GM20000 (cell line): ENCODE measurements around the gene JADE2.
"Not testable (repeated sequence)": the region's sequence is repeated elsewhere in the genome, so short reads cannot be mapped to it uniquely, and the experiment has no call there.

Experiments used
- DNase-seq: peaks from one replicate; pipeline ENCODE4 v3.0.0; 2012; ENCODE audit warnings: low spot score
- TF ChIP-seq, protein P1 (sequence below): IDR thresholded peaks from 2 replicates; pipeline ENCODE4 v1.5.1; 2012; ENCODE audit warnings: mild to moderate bottlenecking, control low read depth; ENCODE audit errors: extremely low read depth, missing control alignments

Gene JADE2

GRCh38 chr5:134555223-134555889 lies 29.9 kb downstream of the JADE2 start:
- no peak for DNase-seq
- TF ChIP-seq, protein P1, sequence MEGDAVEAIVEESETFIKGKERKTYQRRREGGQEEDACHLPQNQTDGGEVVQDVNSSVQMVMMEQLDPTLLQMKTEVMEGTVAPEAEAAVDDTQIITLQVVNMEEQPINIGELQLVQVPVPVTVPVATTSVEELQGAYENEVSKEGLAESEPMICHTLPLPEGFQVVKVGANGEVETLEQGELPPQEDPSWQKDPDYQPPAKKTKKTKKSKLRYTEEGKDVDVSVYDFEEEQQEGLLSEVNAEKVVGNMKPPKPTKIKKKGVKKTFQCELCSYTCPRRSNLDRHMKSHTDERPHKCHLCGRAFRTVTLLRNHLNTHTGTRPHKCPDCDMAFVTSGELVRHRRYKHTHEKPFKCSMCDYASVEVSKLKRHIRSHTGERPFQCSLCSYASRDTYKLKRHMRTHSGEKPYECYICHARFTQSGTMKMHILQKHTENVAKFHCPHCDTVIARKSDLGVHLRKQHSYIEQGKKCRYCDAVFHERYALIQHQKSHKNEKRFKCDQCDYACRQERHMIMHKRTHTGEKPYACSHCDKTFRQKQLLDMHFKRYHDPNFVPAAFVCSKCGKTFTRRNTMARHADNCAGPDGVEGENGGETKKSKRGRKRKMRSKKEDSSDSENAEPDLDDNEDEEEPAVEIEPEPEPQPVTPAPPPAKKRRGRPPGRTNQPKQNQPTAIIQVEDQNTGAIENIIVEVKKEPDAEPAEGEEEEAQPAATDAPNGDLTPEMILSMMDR = no peak

- DNase-seq = peak; percentile 57
- TF ChIP-seq, protein P1 = no peak
These were observed 30.4 kb downstream of the JADE2 start for GRCh38 chr5:134555890-134556311.

DNA sequence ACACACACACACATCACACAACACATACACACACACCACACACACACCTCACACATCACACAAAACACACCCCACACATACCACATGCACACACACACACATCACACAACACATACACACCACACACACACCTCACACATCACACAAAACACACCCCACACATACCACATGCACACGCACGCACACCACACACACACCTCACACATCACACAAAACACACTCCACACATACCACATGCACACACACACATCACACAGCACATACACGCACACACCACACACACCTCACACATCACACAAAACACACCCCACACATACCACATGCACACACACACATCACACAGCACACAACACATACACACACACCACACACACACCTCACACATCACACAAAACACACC lies 31.1 kb downstream of the JADE2 start:
- DNase-seq = not testable (repeated sequence)

GRCh38 chr5:134556994-134557393 lies 31.5 kb downstream of the JADE2 start:
- no peak for DNase-seq
- TF ChIP-seq, protein P1 = no peak

DNA sequence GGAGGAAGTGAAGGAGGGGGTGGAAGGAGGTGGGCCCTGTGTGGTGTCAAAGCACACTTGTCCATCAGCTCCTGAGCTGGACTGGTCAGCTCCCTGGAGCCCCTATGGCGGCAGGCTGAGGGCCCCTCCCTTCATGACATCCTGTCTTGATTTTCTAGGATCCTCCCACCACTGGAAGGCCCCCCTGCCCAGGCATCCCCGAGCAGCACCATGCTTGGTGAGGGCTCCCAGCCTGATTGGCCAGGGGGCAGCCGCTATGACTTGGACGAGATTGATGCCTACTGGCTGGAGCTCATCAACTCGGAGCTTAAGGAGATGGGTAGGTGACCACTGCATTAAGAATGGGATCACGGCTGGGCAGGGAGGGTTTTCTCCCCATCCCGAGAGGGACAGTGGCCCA lies 34.2 kb downstream of the JADE2 start:
- no peak for DNase-seq
- TF ChIP-seq, protein P1 = no peak

GRCh38 chr5:134560698-134561097 lies 35.2 kb downstream of the JADE2 start:
- TF ChIP-seq, protein P1 = no peak
- no peak for DNase-seq

DNA sequence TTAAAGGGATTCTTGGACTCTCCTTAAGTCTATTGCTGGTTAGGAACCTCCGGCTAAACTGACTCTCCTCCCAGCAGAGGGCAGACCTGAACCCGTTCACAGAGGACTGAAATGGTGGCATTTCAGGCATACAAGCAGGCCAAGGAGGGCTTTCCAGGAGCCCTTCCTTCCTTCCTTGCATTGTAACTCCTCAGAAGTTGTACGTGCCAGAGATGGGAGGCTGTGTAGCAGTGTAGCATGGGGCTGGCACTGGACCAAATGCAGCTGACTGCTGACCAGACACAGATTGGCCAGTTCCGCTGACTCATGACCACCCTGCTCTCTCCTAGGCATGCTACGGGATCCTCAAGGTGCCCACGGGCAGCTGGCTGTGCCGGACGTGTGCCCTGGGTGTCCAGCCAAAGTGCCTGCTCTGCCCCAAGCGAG lies 36.4 kb downstream of the JADE2 start:
- TF ChIP-seq, protein P1 = no peak
- no peak for DNase-seq

GRCh38 chr5:134563221-134563620 lies 37.8 kb downstream of the JADE2 start:
- DNase-seq = no peak

More at GRCh38 chr5:134563221-134563620, 37.8 kb downstream of the JADE2 start:
- TF ChIP-seq, protein P1 = no peak
